ENCODE results near the gene DCAF5. TPM values are rescaled to one million over a fixed set of nuclear protein-coding genes. Genes with fewer than 3 reads are reported as not detected.

Gene DCAF5
- total and polyA plus RNA-seq, 2 of the 13 experiments (the other 11 are each of a cell fraction or from before 2014, with no cell fraction given): 13.4 to 31.6 TPM

GRCh38 chr14:69003626-69004025, 149.3 kb downstream of the DCAF5 start (continued):
- TF ChIP-seq ZNF770 (CRISPR knock-in tag; IDR thresholded peaks at IDR 0.05): no peak
- TF ChIP-seq ZBTB40 (IDR thresholded peaks at IDR 0.05): no peak
- no peak for TF ChIP-seq ZBTB40 (CRISPR knock-in tag; IDR thresholded peaks at IDR 0.05)
- TF ChIP-seq HOMEZ (CRISPR knock-in tag; IDR thresholded peaks at IDR 0.05; ENCODE audit: low read depth): no peak
- TF ChIP-seq ZNF251 (CRISPR knock-in tag; IDR thresholded peaks at IDR 0.05): no peak
- TF ChIP-seq ZNF317 (CRISPR knock-in tag; IDR thresholded peaks at IDR 0.05): no peak
- no peak for TF ChIP-seq ZNF451 (CRISPR knock-in tag; IDR thresholded peaks at IDR 0.05)
- no peak for TF ChIP-seq FOXK1 (CRISPR knock-in tag; IDR thresholded peaks at IDR 0.05; ENCODE audit: borderline replicate concordance, low read depth)
- TF ChIP-seq XBP1 (CRISPR knock-in tag; IDR thresholded peaks at IDR 0.05): no peak

Data from HepG2 (cell line).